NCI-H226 (cell line): Measurements from ENCODE around the gene PFDN6.

Source experiments
- DNase-seq: peaks from one replicate; pipeline ENCODE4 v3.0.0-alpha.2; 2015

Gene PFDN6

GRCh38 chr6:33296797-33297405 is 7.5 kb downstream of the PFDN6 start:
- no peak for DNase-seq

- no peak for DNase-seq
Measured at GRCh38 chr6:33297406-33297955, 8.1 kb downstream of the PFDN6 start.

- DNase-seq, result peak; percentile 82
Measured at GRCh38 chr6:33297956-33298772, 8.8 kb downstream of the PFDN6 start.

DNA sequence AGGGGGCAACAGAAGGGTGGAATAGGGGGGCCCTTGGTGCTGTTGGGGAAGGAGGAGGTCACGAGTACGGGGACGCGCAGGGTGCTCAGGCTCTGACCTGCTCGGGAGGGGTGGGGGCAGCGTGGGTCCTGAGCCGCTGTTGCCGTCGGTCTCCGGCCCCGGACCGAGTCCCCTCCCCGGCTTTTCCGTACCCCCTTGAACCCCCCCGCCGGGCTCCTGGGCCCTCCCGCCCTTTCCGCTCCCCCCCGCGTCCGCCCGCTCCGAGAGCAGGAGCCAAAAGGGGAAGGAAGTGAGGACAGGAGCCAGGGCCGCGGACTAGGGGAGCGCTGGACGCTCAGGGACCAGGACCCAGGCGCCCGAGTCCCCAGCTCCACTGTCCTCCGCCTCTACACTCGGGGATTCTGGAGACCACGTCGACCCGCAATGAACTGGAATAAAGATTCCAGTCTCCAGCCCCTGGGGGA is 9.4 kb downstream of the PFDN6 start, which contains the start of gene RGL2:
Gene RGL2, minus strand, starts transcription at position 170 of the 464 bp plus-strand sequence. CDS start 332 bp downstream, outside the sequence.
- DNase-seq, result peak; percentile 73

DNA sequence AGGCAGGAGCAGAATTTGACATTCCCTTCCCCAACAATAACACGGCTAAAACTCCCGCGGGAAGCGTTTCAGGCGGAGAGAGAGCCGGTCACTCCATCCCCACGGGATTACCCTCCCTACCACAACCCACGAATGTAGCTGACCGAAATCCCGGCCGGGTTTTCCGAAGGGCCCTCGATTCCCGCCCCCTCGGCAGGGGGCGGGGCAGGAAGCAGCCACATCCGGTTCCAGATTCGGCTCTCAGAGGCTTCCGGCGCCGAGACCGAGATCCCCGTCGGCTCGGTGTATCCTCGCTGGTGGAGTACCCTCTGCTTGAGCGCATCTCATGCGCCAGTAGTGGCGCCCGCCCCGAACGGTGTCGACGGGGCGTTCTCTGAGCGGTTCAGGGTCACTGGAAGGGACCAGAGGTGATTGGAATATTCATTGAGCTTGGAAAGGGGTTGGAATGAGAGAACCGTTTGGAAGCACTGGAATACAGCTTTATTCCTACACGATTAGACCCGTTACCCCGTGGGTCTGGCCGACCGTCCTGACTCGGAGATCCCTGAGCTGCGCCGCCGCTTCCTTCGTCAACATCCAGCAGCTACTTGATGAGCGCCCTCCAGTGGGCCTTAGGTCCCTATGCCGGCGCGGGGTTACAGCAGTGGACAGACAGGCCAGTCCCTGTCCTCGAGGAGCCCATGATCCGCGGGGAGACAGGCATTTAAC is 10.0 kb downstream of the PFDN6 start:
- DNase-seq, result peak; percentile 93

DNA sequence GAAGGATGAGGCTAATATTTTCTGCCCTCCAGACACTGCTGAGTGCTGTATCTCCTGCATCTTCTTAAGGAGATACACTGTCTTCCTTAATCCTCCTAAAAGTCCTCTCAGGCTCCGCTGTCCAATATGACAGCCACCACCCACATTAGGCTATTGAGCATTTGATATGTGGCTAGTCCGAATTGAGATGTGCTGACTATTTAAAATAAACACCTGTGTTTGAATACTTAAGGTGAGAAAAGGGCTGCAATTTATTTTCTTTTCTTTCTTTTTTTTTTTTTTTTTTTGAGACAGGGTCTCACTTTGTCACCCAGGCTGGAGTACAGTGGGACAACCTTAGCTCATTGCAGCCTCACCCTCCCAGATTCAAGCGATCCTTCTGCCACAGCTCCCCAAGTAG is 12.5 kb downstream of the PFDN6 start:
- no peak for DNase-seq

- DNase-seq, result no peak
Measured at GRCh38 chr6:33304216-33304615, 14.8 kb downstream of the PFDN6 start.

DNA sequence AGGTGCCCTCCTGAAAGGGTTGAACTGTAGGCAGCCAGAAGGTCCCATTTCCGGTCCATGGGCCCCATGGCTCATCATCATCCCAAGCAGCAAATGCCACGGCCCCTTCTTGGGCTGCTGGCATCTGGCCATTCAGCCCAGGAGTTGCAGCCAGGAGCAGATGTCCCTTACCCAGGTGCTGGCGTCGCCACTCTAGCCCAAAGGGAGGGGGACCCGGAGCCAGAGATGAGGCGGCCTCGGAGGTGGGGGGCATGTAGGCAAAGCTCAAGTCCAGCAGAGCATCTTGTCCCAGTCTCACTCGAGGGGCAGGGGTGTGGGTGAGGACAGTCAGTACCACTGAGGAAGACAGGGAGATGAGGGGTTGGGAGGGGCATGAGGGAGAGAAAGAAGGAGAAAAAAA is 15.7 kb downstream of the PFDN6 start:
- no peak for DNase-seq

DNA sequence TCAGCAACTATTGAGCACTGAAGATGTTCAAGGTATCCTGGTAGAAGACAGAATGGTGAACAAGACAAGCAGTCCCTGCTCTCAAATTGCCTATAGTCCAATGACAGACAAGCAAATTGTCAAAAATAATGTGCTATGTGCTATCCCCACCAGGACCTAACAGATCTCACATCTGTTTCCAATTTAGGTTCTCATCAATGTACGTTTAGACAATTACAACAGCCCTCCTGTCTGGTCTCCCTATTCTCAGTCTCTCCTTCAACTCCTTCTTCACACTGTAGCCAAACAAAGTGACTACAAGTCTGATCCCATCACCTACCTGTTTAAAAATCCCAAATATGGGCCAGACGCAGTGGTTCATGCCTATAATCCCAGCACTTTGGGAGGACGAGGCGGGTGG is 17.0 kb downstream of the PFDN6 start:
- no peak for DNase-seq

DNA sequence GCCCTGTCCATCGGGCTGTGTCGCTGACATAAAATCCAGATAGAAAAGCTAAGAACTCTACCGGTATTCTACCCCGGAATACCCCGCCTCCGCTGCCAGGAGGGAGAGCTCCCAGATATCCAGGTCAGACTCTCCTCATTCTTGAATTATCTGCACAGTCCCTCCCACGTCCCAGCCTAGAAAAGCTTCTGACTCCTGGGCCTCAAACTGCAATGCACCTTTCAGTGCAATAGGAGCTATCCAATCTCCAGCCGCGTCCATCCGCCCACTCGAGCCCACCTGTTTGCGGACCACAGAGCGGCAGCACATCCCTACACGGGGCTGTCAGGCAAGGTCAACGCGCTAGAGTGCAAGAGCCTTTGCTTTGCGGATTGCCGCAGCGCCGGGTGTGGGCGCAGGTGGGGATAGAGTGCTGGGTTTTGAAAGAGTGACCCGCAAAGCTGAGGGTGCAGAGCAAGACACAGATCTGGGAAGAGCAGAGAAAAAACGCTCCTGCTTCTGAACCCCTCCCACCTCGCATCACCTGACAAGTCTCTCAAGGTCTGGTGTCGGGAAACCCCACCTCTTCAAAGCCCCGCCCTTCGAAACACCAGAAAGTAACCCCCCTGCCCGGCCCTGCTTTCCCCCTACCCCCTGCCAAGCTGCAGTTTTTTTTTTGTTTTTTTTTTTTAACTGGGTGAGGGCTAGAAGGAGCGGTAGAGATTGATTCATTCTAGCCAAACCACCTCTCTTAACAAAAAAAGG is 23.1 kb downstream of the PFDN6 start:
- DNase-seq, result peak; percentile 86

GRCh38 chr6:33313105-33313708 is 23.8 kb downstream of the PFDN6 start:
- no peak for DNase-seq

DNA sequence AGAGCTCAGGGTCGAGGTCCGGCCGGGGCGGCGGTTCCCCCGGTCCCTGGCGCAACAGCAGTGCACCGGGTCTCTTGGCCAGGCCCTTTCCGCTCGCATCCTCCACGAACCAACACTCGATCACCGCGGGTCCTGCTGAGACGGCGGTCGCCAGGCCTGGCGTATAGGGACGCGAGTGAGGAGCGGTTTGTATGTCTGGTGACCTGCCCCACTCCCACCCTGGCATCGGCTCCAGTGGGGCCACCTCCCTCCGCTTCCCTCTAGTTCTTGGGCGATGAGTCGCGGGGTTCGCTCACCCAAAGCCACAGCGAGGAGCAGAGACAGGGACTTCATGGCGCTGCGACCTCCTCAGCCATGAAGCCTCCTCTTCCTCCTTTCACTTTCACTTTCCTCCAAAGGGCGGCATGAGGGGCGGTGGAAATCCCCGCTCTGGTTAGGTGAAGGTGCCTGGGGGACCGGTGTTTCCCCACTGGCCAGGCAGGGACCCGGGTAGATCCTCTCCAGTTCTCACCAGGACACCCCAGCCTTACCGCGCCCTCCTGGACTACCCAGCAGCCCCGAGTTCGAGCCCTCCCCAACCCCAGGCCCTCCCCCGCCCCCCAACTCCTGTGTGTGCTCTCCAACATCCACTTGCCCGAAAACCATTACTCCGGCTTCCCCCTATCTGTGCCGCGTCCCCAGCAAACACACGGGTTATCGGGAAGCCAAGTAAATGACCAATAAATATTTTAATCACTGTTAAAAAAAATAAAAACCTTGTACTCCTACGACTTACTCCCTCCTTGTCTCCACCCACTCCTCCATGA is 24.5 kb downstream of the PFDN6 start, which contains the start of gene TAPBP:
Gene TAPBP, minus strand, starts transcription at position 370 of the 806 bp plus-strand sequence. Its CDS starts 37 bp downstream, at position 333.
- peak; percentile 77 for DNase-seq

GRCh38 chr6:33314515-33314942 is 25.1 kb downstream of the PFDN6 start:
- peak; percentile 91 for DNase-seq

GRCh38 chr6:33314943-33315792 is 25.8 kb downstream of the PFDN6 start:
- no peak for DNase-seq

DNA sequence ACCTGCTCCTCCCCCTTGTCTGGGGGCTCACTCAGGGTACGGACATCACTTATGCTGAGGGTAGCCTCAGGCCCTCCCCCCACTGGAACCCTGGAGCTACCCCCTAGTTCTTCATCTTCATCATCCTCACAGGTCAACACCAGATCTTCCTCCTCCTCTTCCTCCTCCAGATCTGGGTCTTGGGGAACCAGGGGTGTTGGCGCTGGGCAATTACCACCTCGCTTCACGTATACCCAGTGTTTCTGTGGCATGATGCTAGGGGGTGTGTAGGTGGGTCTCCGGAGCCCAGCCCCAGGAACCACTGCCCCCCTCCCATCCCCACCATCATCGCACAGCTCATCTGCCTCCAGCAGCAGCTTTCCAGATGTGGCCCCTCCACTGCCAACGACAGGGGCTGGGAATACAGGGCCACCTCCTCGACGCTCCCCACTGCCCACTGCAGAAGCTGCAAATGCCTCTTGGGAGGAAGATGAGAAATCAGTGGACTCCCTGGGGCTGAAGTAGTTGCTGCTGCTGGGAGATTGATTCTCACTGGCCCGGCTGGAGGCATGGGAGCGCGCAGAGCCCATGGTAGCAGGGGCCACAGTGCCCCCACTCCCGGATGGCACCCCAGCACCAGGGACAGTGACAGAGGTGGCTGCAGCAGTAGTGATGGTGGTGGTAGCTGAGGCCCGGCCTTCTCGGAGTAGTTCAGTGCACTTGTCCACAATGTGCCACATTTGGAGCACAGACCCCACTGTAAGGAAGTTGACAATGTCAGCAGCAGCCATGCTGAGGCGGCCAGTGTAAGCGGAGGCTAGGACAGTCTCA is 26.6 kb downstream of the PFDN6 start:
- DNase-seq, result no peak

- DNase-seq, result no peak
Measured at GRCh38 chr6:33316603-33317418, 27.4 kb downstream of the PFDN6 start.

- DNase-seq, result no peak
Measured at GRCh38 chr6:33317419-33317668, 27.9 kb downstream of the PFDN6 start.

GRCh38 chr6:33317669-33318425 is 28.4 kb downstream of the PFDN6 start, which contains the start of gene ZBTB22:
Gene ZBTB22 (minus strand): TSS chr6:33317744. CDS start chr6:33316916, 828 bp downstream.
- DNase-seq, result peak; percentile 99
